Psoas muscle (tissue), 8 donors: Measurements from ENCODE around the gene PRR36. TPM values are rescaled to one million over a fixed set of nuclear protein-coding genes. Genes with fewer than 3 reads are reported as not detected.

Experiments
- ATAC-seq, 4 donors: fragments of 200-7000 bp; cut with Tn5 transposase; one replicate each; pipeline ENCODE4 v1.9.1; 2020; ENCODE audit warnings: moderate library complexity in 3 of 4, mild to moderate bottlenecking in 2 of 4
- DNase-seq, 2 donors: peaks; one replicate each; pipeline ENCODE4 v3.0.0-alpha.2; 2020
- H3K27ac ChIP-seq: fragments of 200-600 bp; one replicate; pipeline ENCODE4 v1.8.0; 2022
- H3K27me3 ChIP-seq, 3 donors: fragments of 200-600 bp in 1 of 3; one replicate each; pipeline versions ENCODE4 v1.6.1 to v1.8.0; 2013 to 2022; ENCODE audit warnings: low read length in 2 of 3, mild to moderate bottlenecking in 2 of 3, moderate library complexity in 1 of 3; ENCODE audit not compliant: insufficient read depth in 3 of 3
- H3K36me3 ChIP-seq, 2 donors: fragments of 200-600 bp in 1 of 2; one replicate each; pipeline versions ENCODE4 v1.6.1 to v1.8.0; 2013 to 2022; ENCODE audit warnings: low read depth in 1 of 2, mild to moderate bottlenecking in 1 of 2, moderate library complexity in 1 of 2; ENCODE audit not compliant: insufficient read depth in 1 of 2
- H3K4me1 ChIP-seq: fragments of 200-600 bp; one replicate; pipeline ENCODE4 v1.8.0; 2022
- H3K4me3 ChIP-seq: fragments of 200-600 bp; one replicate; pipeline ENCODE4 v1.8.0; 2022; ENCODE audit warnings: mild to moderate bottlenecking
- H3K9me3 ChIP-seq: fragments of 200-600 bp; one replicate; pipeline ENCODE4 v1.8.0; 2022
- WGBS, 3 donors: extraction: QIAGEN DNeasy Blood & Tissue Kit; methylation state at CpG; one replicate each; pipeline versions ENCODE4 v1.1.6 to v1.1.7; 2013; 5-methylcytosine and 5-hydroxymethylcytosine counted together
- intact Hi-C, 2 donors: fragments of 100-400 bp; cut with DNase I; formaldehyde crosslinking; loops; one replicate each; pipeline versions ENCODE4 v1.11.0 to v1.14.2; 2022
- polyA plus RNA-seq, 3 donors: library from polyadenylated mRNA; stranded (reverse); fragments of 200-250 nt; gene quantifications; one replicate each; pipeline ENCODE4 v1.2.3, GENCODE V29; 2013
- total RNA-seq, 4 donors: library from RNA; stranded (reverse); fragmentation: NEBNext Ultra II Directional in 2 of 4; extraction: Animal tissue kit (Norgen Biotek cat#: 25700) in 2 of 4; gene quantifications; one replicate each; pipeline versions ENCODE4 v1.2.1 to v1.2.4, GENCODE V29; 2021 to 2023
- TF ChIP-seq, protein P1 (sequence below): fragments of 200-600 bp; IDR thresholded peaks from one replicate; pipeline ENCODE4 v1.8.0; 2022; ENCODE audit warnings: antibody characterized with exemption
- donor health status: healthy with polysubstance abuse.
- donor health status: DM: no; HTN: no; CAD: no; lungs with moderate emphysema.
- donor health status: Bipolar disorder and iron deficiency.
- donor health status: healthy.
- donor health status: DM: yes; HTN: yes; CAD: no.
- donor health status: DM: no; HTN: no; CAD: no.
- donor health status: DM: no; HTN: no; CAD: no.
- donor health status: DM: yes; HTN: yes; CAD: no.

PRR36 gene
- total and polyA plus RNA-seq, 7 donors: not detected

DNA sequence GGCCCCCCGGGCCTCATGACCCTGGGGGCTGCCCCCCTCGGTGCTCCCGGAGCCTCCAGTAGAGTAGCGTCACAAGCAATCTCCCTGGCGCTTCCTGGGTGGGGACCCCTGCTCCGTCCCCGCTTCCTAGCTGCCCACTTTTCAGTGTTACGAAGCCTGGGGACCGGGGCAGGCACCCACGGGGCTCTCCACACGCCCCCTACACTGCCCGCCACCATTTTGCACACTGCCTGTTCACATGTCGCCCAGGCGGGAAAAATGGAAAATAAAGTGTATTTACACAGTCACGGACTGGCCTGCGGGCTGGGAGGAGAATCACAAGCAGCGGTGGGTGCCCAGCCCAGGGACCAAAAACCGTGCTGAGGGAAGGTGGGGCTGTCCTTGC lies 9.5 kb downstream of the PRR36 start:
- Histone ChIP-seq H3K27ac (no peak overlapping the region), H3K9me3 (no peaks in the 10 kb centered on the region), H3K27me3 (peaks cover 0 to 78% (median 15%) of the 10 kb centered on the region in 3 donors), H3K4me3 (no peak overlapping the region), H3K36me3 (no peaks in the 10 kb centered on the region), H3K4me1 (peaks cover 13% of the 10 kb centered on the region)
- intact Hi-C loops: no loop called here
- DNase-seq: no peak
- TF ChIP-seq, protein P1, sequence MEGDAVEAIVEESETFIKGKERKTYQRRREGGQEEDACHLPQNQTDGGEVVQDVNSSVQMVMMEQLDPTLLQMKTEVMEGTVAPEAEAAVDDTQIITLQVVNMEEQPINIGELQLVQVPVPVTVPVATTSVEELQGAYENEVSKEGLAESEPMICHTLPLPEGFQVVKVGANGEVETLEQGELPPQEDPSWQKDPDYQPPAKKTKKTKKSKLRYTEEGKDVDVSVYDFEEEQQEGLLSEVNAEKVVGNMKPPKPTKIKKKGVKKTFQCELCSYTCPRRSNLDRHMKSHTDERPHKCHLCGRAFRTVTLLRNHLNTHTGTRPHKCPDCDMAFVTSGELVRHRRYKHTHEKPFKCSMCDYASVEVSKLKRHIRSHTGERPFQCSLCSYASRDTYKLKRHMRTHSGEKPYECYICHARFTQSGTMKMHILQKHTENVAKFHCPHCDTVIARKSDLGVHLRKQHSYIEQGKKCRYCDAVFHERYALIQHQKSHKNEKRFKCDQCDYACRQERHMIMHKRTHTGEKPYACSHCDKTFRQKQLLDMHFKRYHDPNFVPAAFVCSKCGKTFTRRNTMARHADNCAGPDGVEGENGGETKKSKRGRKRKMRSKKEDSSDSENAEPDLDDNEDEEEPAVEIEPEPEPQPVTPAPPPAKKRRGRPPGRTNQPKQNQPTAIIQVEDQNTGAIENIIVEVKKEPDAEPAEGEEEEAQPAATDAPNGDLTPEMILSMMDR: no peak
- WGBS, 3 donors: 63 to 67% (median 64%) methylated on average over 18 of the region's 18 CpGs
- no peak for ATAC-seq

DNA sequence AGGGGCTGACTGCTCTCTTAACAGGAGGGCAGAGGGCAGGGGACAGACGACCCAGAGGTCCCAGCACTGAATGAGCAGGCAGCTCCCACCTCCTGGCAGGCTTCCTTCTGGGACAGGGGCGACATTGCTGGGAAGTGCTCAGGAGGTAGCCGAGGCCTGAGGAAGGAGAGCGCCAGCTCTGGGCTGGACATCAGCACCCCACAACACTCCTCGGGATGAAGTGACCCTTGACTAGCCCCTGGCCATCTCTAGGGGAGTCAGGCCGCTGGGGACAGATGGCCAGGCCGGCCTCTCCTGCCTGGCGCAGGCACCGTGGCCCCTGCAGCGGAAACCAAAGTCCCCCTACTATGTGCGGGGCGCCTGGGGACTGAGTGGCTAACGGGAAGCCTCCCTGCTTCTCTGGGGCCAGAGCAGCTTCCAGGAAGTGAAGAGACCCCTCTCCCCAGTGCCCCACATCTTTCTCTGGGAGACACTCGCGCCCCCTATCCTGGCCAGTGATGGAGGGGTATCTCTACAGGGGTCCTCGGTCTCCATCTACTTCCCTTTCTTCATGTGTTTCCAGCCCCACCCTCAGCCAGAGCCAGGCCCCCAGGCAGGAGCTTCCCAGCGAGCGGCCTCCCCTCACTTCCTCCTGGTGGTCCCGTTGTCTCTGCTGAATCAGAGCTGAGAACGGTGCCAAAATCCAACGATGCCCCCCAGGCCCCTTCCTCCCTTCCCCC lies 10.1 kb downstream of the PRR36 start:
- Histone ChIP-seq H3K4me3 (no peak overlapping the region), H3K36me3 (no peaks in the 10 kb centered on the region), H3K4me1 (peaks cover 10% of the 10 kb centered on the region), H3K9me3 (no peaks in the 10 kb centered on the region), H3K27me3 (peaks cover 0 to 82% (median 15%) of the 10 kb centered on the region in 3 donors), H3K27ac (no peak overlapping the region)
- TF ChIP-seq, protein P1: no peak
- DNase-seq (peak in 1 of 2 donors; percentile 46), ATAC-seq (no peak)
- intact Hi-C loops: no loop called here
- 74 to 76% (median 75%) methylated on average over 19 to 21 of the region's 21 CpGs for WGBS, 3 donors

DNA sequence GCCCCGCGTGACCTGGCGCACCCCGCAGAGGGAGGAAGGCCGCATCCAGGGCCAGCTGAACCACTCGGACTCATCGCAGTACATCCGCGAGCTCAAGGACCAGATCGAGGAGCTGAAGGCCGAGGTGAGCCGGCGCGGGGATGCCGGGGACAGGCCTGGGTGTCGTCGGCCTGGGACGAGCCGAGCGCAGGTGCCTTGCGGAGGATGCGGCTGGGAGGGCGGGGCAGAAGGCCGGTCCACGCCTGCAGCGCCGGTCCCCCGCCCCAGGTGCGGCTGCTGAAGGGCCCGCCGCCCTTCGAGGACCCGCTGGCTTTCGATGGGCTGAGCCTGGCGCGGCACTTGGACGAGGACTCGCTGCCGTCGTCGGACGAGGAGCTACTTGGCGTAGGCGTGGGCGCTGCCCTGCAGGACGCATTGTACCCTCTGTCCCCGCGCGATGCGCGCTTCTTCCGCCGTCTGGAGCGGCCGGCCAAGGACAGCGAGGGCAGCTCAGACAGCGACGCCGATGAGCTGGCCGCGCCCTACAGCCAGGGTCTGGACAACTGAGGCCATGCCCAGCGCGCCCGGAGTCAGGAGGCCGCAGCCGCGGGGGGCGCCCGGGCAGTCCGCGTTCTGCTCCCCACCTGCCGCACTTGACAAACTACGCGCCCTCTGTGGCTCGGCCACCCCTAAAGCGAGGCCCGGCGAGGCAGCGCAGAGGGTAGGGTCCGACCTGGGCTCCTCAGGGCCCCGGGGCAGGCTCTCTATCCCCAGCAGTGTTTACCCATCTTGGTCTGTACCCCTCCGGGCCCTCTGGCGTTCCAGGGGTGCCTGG lies 10.8 kb downstream of the PRR36 start:
- Histone ChIP-seq H3K9me3 (no peaks in the 10 kb centered on the region), H3K36me3 (no peaks in the 10 kb centered on the region), H3K4me1 (peaks cover 5% of the 10 kb centered on the region), H3K27me3 (peaks cover 0 to 78% (median 15%) of the 10 kb centered on the region in 3 donors), H3K4me3 (no peak overlapping the region), H3K27ac (no peak overlapping the region)
- TF ChIP-seq, protein P1: no peak
- intact Hi-C loops: no loop called here
- peak in 1 of 2 donors; percentile 42 for DNase-seq
- ATAC-seq: no peak
- 73 to 82% (median 80%) methylated on average over 70 to 83 of the region's 83 CpGs for WGBS, 3 donors

DNA sequence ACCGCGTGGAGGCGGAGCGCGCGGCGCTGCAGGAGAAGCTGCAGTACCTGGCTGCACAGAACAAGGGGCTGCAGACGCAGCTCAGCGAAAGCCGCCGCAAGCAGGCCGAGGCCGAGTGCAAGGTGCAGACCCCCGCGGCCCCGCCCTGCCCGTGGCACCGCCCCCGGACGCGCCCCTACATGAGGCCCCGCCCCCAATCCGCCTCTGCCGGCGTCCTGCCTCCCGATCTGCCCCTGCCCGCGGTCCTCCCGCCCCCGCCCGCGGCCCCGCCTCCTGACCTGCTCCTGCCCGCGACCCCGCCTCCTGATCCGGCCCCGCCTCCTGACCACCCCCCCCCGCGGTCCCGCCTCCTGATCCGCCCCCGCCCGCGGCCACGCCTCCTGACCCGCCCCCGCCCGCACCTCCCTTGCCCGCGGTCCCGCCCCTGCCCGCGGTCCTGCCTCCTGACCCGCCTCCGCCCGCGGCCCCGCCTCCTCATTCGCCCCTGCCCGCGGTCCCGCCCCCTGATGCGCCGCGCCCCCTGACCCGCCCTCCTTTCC lies 11.7 kb downstream of the PRR36 start:
- ATAC-seq: peak in 3 of 4 donors; percentile 29 to 60 (median 56)
- TF ChIP-seq, protein P1: no peak
- WGBS, 3 donors: 11 to 16% (median 12%) methylated on average over 17 to 65 of the region's 67 CpGs
- peak; percentile 61 to 72 for DNase-seq
- Histone ChIP-seq H3K4me1 (peaks cover 5% of the 10 kb centered on the region), H3K27ac (no peak overlapping the region), H3K4me3 (peak overlapping the region; percentile 38), H3K36me3 (no peaks in the 10 kb centered on the region), H3K9me3 (no peaks in the 10 kb centered on the region), H3K27me3 (peaks cover 0 to 70% (median 15%) of the 10 kb centered on the region in 3 donors)
- intact Hi-C loops: no loop called here
